GM23248 (cell line): ENCODE results near the gene CDK3. TPM values are rescaled to one million over a fixed set of nuclear protein-coding genes. Genes with fewer than 3 reads are reported as not detected.
"Not testable (repeated sequence)": the region's sequence is repeated elsewhere in the genome, so short reads cannot be mapped to it uniquely, and the experiment has no call there.

Experiments
- DNase-seq: peaks from one replicate; pipeline ENCODE4 v3.0.0-alpha.2; 2015
- H2AFZ ChIP-seq: fragments of 200-600 bp; sonication (generic); 2 replicates; pipeline ENCODE4 v1.6.1; 2016; ENCODE audit warnings: antibody characterized with exemption
- H3F3A ChIP-seq: fragments of 200-600 bp; sonication (generic); 2 replicates; pipeline ENCODE4 v1.6.1; 2016; ENCODE audit warnings: mild to moderate bottlenecking, antibody characterized with exemption, mixed run types; ENCODE audit not compliant: insufficient read depth
- H3K27ac ChIP-seq: fragments of 200-600 bp; sonication (generic); 2 replicates; pipeline ENCODE4 v1.5.1; 2016; ENCODE audit warnings: mild to moderate bottlenecking
- H3K27me3 ChIP-seq: fragments of 200-600 bp; sonication (generic); replicated peaks from 2 replicates; pipeline ENCODE4 v1.6.1; 2016; ENCODE audit warnings: mild to moderate bottlenecking; ENCODE audit not compliant: insufficient read depth
- H3K36me3 ChIP-seq: fragments of 200-600 bp; sonication (generic); 2 replicates; pipeline ENCODE4 v1.6.1; 2016; ENCODE audit warnings: low read depth, mild to moderate bottlenecking
- H3K4me1 ChIP-seq: fragments of 200-600 bp; sonication (generic); 2 replicates; pipeline ENCODE4 v1.6.1; 2016; ENCODE audit warnings: mild to moderate bottlenecking; ENCODE audit not compliant: insufficient read depth
- H3K4me2 ChIP-seq: fragments of 200-600 bp; sonication (generic); one replicate; pipeline ENCODE4 v1.6.1; 2016; ENCODE audit warnings: mild to moderate bottlenecking; ENCODE audit not compliant: unreplicated experiment
- H3K4me3 ChIP-seq: fragments of 200-600 bp; sonication (generic); 2 replicates; pipeline ENCODE4 v1.5.1; 2016; ENCODE audit warnings: mild to moderate bottlenecking
- H3K79me2 ChIP-seq: fragments of 200-600 bp; sonication (generic); 2 replicates; pipeline ENCODE4 v1.6.1; 2016; ENCODE audit warnings: mild to moderate bottlenecking; ENCODE audit not compliant: insufficient read depth
- H3K9ac ChIP-seq: fragments of 200-600 bp; sonication (generic); 2 replicates; pipeline ENCODE4 v1.6.1; 2016; ENCODE audit warnings: mild to moderate bottlenecking
- H3K9me2 ChIP-seq: fragments of 200-600 bp; sonication (generic); 2 replicates; pipeline ENCODE4 v1.6.1; 2016; ENCODE audit warnings: mixed run types, mild to moderate bottlenecking, moderate library complexity; ENCODE audit not compliant: insufficient read depth
- H3K9me3 ChIP-seq: fragments of 200-600 bp; sonication (generic); one replicate; pipeline ENCODE4 v1.6.1; 2017; ENCODE audit warnings: low read depth
- H4K20me1 ChIP-seq: fragments of 200-600 bp; sonication (generic); 2 replicates; pipeline ENCODE4 v1.6.0; 2016; ENCODE audit not compliant: insufficient read depth
- EZH2 ChIP-seq: fragments of 200-600 bp; sonication (generic); IDR thresholded peaks from 2 replicates; pipeline ENCODE4 v1.6.1; 2018; ENCODE audit warnings: antibody characterized with exemption, mild to moderate bottlenecking; ENCODE audit not compliant: insufficient read depth, poor library complexity, severe bottlenecking
- EZH2phosphoT487 ChIP-seq: fragments of 200-600 bp; sonication (generic); IDR thresholded peaks from 2 replicates; pipeline ENCODE4 v1.6.1; 2018; ENCODE audit warnings: antibody characterized with exemption, moderate library complexity, mild to moderate bottlenecking, low read depth; ENCODE audit not compliant: insufficient read depth
- WGBS, 2 experiments: methylation state at CpG; one replicate each; pipeline ENCODE4 v1.1.6; 2015 to 2017; ENCODE audit warnings: low lambda C conversion rate in 2 of 2, low coverage in 1 of 2; ENCODE audit errors: missing lambda C conversion rate in 2 of 2; 5-methylcytosine and 5-hydroxymethylcytosine counted together
- in situ Hi-C: fragments of 300-500 bp; cut with MboI; formaldehyde crosslinking; loops from 2 replicates; pipeline ENCODE4 v1.15.0; 2020
- polyA plus RNA-seq: library from polyadenylated mRNA; unstranded; fragments of >200 nt; fragmentation: Nextera tagmentation; extraction: Ambion mirVana; gene quantifications from 2 replicates; pipeline ENCODE4 v1.2.1, GENCODE V29; 2016
- total RNA-seq: library from RNA; depleted of rRNA; stranded (reverse); fragments of >200 nt; shearing (Covaris generic); gene quantifications from 2 replicates; pipeline ENCODE4 v1.2.3, GENCODE V29; 2014

Gene CDK3
- total and polyA plus RNA-seq, 2 experiments from 2014 or later = 0.43 to 2.0 TPM

DNA sequence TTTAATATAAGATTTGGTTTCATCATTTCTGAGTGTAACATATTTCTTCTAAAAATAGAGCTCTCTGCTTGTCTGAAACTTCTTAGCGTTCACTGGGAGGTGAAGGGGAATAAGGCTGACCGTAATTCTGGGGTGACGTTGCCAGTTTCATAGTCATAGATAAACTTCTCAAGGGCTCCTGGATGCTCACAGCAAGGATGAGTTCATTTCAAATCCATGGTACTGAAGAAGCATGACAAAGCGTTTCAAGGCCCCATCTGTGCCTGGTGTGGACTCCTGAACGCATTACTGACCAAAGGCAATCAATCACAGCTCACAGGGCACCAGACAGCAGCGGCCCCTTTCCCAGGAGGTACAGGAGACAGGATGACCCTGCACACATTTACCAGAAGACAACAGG, 38.5 kb downstream of the CDK3 start:
- in situ Hi-C loops = no loop called here
- no peak overlapping the region for H3K4me3 ChIP-seq
- H3F3A ChIP-seq = peaks cover 20% of the 10 kb centered on the region; the same call in 1 of the 2 replicates
- no peak for DNase-seq
- peaks cover 34% of the 10 kb centered on the region for H3K36me3 ChIP-seq
- no peak overlapping the region for H2AFZ ChIP-seq
- H3K79me2 ChIP-seq = no peaks in the 10 kb centered on the region
- H3K9me3 ChIP-seq = no peaks in the 10 kb centered on the region
- H3K27me3 ChIP-seq = no peaks in the 10 kb centered on the region
- 89 to 90% methylated on average over 6 of the region's 6 CpGs for WGBS, 2 experiments
- H3K4me2 ChIP-seq = no peak overlapping the region
- no peak overlapping the region for H3K9ac ChIP-seq
- TF ChIP-seq EZH2phosphoT487 (no peak), EZH2 (no peak)
- H3K9me2 ChIP-seq = no peaks in the 10 kb centered on the region
- H3K27ac ChIP-seq = no peak overlapping the region
- H4K20me1 ChIP-seq = no peaks in the 10 kb centered on the region
- H3K4me1 ChIP-seq = no peaks in the 10 kb centered on the region

DNA sequence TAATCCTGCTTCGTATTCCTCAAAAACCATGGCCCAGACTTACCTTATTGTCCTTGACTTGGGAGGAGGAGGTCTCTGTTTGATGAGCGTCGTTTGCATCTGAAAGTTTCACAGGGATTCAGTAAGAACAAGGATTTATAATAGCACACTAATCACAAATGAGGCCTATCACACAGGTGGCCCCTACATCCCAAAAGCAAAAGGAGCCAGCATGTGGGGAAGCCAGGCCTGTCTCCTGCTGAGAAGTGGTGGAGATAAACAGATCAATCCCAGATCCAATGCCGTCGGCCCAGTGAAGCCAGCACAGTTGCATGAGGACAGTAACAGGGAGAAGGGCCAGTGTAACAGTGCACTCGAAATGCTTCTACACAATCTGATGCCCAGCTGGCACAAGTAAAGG, 39.7 kb downstream of the CDK3 start:
- Histone ChIP-seq H3K9me2 (no peaks in the 10 kb centered on the region), H3K36me3 (peaks cover 39% of the 10 kb centered on the region), H3K9ac (no peak overlapping the region), H2AFZ (no peak overlapping the region), H3K4me3 (no peak overlapping the region), H3K4me2 (no peak overlapping the region), H4K20me1 (no peaks in the 10 kb centered on the region), H3K9me3 (no peaks in the 10 kb centered on the region), H3K27me3 (no peaks in the 10 kb centered on the region), H3K4me1 (no peaks in the 10 kb centered on the region), H3F3A (peaks cover 20% of the 10 kb centered on the region; the same call in 1 of the 2 replicates), H3K27ac (no peak overlapping the region), H3K79me2 (no peaks in the 10 kb centered on the region)
- WGBS, 2 experiments = 85 to 92% methylated on average over 6 of the region's 6 CpGs
- in situ Hi-C loops = no loop called here
- DNase-seq = no peak
- TF ChIP-seq EZH2phosphoT487 = no peak

DNA sequence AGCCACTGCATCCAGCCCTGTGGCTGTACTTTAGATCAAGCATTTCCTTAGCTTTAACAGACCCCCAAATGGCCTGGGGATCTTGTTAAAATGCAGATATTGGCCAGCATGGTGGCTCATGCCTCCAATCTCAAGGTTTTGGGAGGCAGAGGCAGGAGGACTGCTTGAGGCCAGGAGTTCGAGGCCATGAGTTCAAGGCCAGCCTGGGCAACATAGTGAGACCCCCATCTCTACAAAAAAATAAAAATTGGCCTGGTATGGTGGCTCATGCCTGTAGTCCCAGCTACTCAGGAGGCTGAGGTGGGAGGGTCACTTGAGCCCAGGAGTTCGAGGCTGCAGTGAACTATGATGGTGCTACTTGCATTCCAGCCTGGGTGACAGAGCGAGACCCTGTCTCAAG, 42.2 kb downstream of the CDK3 start:
- not testable (repeated sequence) for H3K9ac ChIP-seq

DNA sequence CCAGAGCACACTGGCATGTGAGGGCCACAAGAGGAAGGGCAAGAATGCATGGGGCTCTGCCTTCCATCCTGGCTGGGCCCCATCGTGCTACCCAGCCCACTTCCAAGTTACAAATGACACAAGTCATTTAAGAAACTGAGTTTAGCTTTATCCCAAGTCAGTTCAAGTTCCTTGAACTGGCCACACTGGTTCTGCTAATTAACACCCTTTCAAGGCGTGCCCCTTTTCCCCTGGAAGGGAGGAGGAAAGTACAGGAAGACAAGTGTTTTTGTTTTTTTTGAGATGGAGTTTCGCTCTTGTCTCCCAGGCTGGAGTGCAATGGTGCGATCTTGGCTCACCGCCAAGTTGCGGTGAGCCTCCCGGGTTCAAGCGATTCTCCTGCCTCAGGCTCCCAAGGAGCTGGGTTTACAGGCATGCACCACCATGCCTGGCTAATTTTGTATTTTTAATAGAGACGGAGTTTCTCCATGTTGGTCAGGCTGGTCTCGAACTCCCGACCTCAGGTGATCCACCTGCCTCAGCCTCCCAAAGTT, 43.9 kb downstream of the CDK3 start:
- H3K9me3 ChIP-seq, in situ Hi-C loops, H3K4me2 ChIP-seq, H3K9me2 ChIP-seq, H4K20me1 ChIP-seq, H3K9ac ChIP-seq, H3K27me3 ChIP-seq, H3K4me1 ChIP-seq, DNase-seq, H3F3A ChIP-seq, H2AFZ ChIP-seq, H3K27ac ChIP-seq, H3K4me3 ChIP-seq, H3K79me2 ChIP-seq: not testable (repeated sequence)
- WGBS, 2 experiments = 76 to 78% methylated on average over 11 of the region's 11 CpGs
- H3K36me3 ChIP-seq = peaks cover 55% of the 10 kb centered on the region

More for the DNA sequence above, 42.2 kb downstream of the CDK3 start:
- H3K4me1 ChIP-seq, H2AFZ ChIP-seq, H3K4me3 ChIP-seq, H3K27me3 ChIP-seq, in situ Hi-C loops, H3K4me2 ChIP-seq, H3K79me2 ChIP-seq, H4K20me1 ChIP-seq, DNase-seq, H3K27ac ChIP-seq, H3K9me3 ChIP-seq, H3K9me2 ChIP-seq: not testable (repeated sequence)
- 96 to 100% methylated on average over 3 of the region's 3 CpGs for WGBS, 2 experiments
- Histone ChIP-seq H3F3A (peaks cover 16% of the 10 kb centered on the region; the same call in 1 of the 2 replicates), H3K36me3 (peaks cover 53% of the 10 kb centered on the region)

DNA sequence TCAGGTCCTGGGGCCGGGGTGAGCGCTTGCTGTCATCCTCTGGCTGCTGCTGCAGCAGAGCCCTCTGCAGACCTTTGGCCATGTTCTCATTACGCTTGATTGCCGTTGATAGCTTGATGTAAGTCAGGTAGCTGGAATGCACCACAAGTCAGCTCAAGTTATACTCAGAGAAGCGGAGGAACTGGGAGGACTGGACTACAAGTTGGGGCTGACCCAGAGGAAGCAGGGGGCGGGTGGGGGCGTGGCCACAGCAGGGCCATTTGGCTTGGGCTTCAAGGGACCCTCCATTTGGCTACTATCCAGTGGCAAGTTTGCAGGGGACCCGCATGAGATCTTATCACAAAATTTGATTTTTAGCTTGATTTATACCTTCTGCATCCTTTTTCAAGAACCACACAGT, 45.4 kb downstream of the CDK3 start:
- no peak overlapping the region for H3K9ac ChIP-seq
- no peak for DNase-seq
- H3K79me2 ChIP-seq = peaks cover 12% of the 10 kb centered on the region
- in situ Hi-C loops = no loop called here
- peaks cover 57% of the 10 kb centered on the region for H3K36me3 ChIP-seq
- H3K4me2 ChIP-seq = no peak overlapping the region
- no peaks in the 10 kb centered on the region for H3K27me3 ChIP-seq
- H3K4me3 ChIP-seq = no peak overlapping the region
- no peaks in the 10 kb centered on the region for H3K9me3 ChIP-seq
- no peaks in the 10 kb centered on the region for H3F3A ChIP-seq
- H3K4me1 ChIP-seq = no peaks in the 10 kb centered on the region
- no peak overlapping the region for H2AFZ ChIP-seq
- WGBS, 2 experiments = 81 to 84% methylated on average over 7 to 8 of the region's 8 CpGs
- TF ChIP-seq EZH2 = no peak
- no peak for TF ChIP-seq EZH2phosphoT487
- H4K20me1 ChIP-seq = no peaks in the 10 kb centered on the region
- H3K27ac ChIP-seq = no peak overlapping the region
- H3K9me2 ChIP-seq = no peaks in the 10 kb centered on the region
